Liver (tissue), 9 donors: ENCODE measurements around the gene CACNA1S. TPM values are rescaled to one million over a fixed set of nuclear protein-coding genes. Genes with fewer than 3 reads are reported as not detected.

ENCODE experiments used
- DNase-seq: peaks from one replicate; pipeline ENCODE4 v3.0.0-alpha.2; 2017; ENCODE audit warnings: low spot score
- H3K27ac ChIP-seq, 2 donors: one replicate each; pipeline ENCODE4 v1.7.0; 2013; ENCODE audit warnings: inconsistent platforms in 2 of 2, low read length in 2 of 2, control low read depth in 1 of 2, low read depth in 1 of 2, mild to moderate bottlenecking in 1 of 2
- H3K27me3 ChIP-seq, 4 donors: one replicate each; pipeline versions ENCODE4 v1.6.1 to v1.7.0; 2013; ENCODE audit warnings: low read length in 3 of 4, inconsistent platforms in 1 of 4, mild to moderate bottlenecking in 1 of 4, moderate library complexity in 1 of 4; ENCODE audit not compliant: control insufficient read depth in 4 of 4, insufficient read depth in 4 of 4
- H3K36me3 ChIP-seq, 4 donors: one replicate each; pipeline versions ENCODE4 v1.6.1 to v1.7.0; 2013; ENCODE audit warnings: low read length in 3 of 4, mild to moderate bottlenecking in 3 of 4, low read depth in 1 of 4, moderate library complexity in 1 of 4; ENCODE audit not compliant: control insufficient read depth in 4 of 4, insufficient read depth in 3 of 4
- H3K4me1 ChIP-seq, 4 donors: one replicate each; pipeline versions ENCODE4 v1.6.1 to v1.7.0; 2013; ENCODE audit warnings: low read length in 3 of 4, mild to moderate bottlenecking in 3 of 4, moderate library complexity in 1 of 4; ENCODE audit not compliant: control insufficient read depth in 4 of 4, insufficient read depth in 4 of 4
- H3K4me3 ChIP-seq, 3 donors: one replicate each; pipeline versions ENCODE4 v1.6.1 to v1.7.0; 2013; ENCODE audit warnings: low read length in 3 of 3, control low read depth in 1 of 3, low read depth in 1 of 3, mild to moderate bottlenecking in 1 of 3
- H3K9ac ChIP-seq, 2 donors: one replicate each; pipeline ENCODE4 v1.7.0; 2013; ENCODE audit warnings: low read length in 2 of 2, mild to moderate bottlenecking in 2 of 2, moderate library complexity in 2 of 2, control low read depth in 1 of 2, low read depth in 1 of 2
- H3K9me3 ChIP-seq, 4 donors: one replicate each; pipeline versions ENCODE4 v1.6.1 to v1.7.0; 2013; ENCODE audit warnings: low read length in 3 of 4; ENCODE audit not compliant: control insufficient read depth in 4 of 4
- EGR1 ChIP-seq, 2 donors: IDR thresholded peaks; 2 replicates each; pipeline ENCODE4 v1.6.1; 2016 to 2018; ENCODE audit warnings: antibody characterized with exemption in 2 of 2, low read depth in 2 of 2
- FOXA1 ChIP-seq: IDR thresholded peaks from 2 replicates; pipeline ENCODE4 v1.6.1; 2016; ENCODE audit warnings: antibody characterized with exemption
- GABPA ChIP-seq, 2 donors: IDR thresholded peaks in 1 of 2; conservative IDR thresholded peaks in 1 of 2; 2 replicates each; pipeline ENCODE4 v1.6.1; 2016; ENCODE audit warnings: antibody characterized with exemption in 2 of 2, mild to moderate bottlenecking in 1 of 2, moderate library complexity in 1 of 2
- HNF4A ChIP-seq, 2 donors: conservative IDR thresholded peaks; 2 replicates each; pipeline ENCODE4 v1.6.1; 2016; ENCODE audit warnings: antibody characterized with exemption in 2 of 2, mild to moderate bottlenecking in 2 of 2
- HNF4G ChIP-seq: IDR thresholded peaks from 2 replicates; pipeline ENCODE4 v1.6.1; 2016; ENCODE audit warnings: antibody characterized with exemption
- JUND ChIP-seq, 2 donors: IDR thresholded peaks; 2 replicates each; pipeline ENCODE4 v1.6.1; 2016; ENCODE audit warnings: antibody characterized with exemption in 2 of 2
- NR2F2 ChIP-seq: IDR thresholded peaks from 2 replicates; pipeline ENCODE4 v1.6.1; 2016; ENCODE audit warnings: antibody characterized with exemption
- RAD21 ChIP-seq, 2 donors: IDR thresholded peaks; 2 replicates each; pipeline ENCODE4 v1.6.1; 2016; ENCODE audit warnings: antibody characterized with exemption in 2 of 2, mild to moderate bottlenecking in 2 of 2
- RXRA ChIP-seq, 2 donors: IDR thresholded peaks; 2 replicates each; pipeline ENCODE4 v1.6.1; 2017 to 2018; ENCODE audit warnings: antibody characterized with exemption in 2 of 2, mild to moderate bottlenecking in 1 of 2
- SP1 ChIP-seq: IDR thresholded peaks from 2 replicates; pipeline ENCODE4 v1.6.1; 2018; ENCODE audit warnings: antibody characterized with exemption, mild to moderate bottlenecking
- TAF1 ChIP-seq: conservative IDR thresholded peaks from 2 replicates; pipeline ENCODE4 v1.6.1; 2016; ENCODE audit warnings: antibody characterized with exemption, mild to moderate bottlenecking
- YY1 ChIP-seq: IDR thresholded peaks from 2 replicates; pipeline ENCODE4 v1.6.1; 2016; ENCODE audit warnings: antibody characterized with exemption, mild to moderate bottlenecking
- WGBS: extraction: QIAGEN DNeasy Blood & Tissue Kit; methylation state at CpG from one replicate; pipeline ENCODE4 v1.1.7; 2013; 5-methylcytosine and 5-hydroxymethylcytosine counted together
- polyA plus RNA-seq, 2 donors: library from polyadenylated mRNA; stranded (reverse) in 1 of 2; unstranded in 1 of 2; fragments of 200-250 nt in 1 of 2; fragments of >200 nt in 1 of 2; fragmentation: Nextera tagmentation in 1 of 2; extraction: Ambion mirVana in 1 of 2; gene quantifications; one replicate each; pipeline versions ENCODE4 v1.2.1 to v1.2.3, GENCODE V29; 2013 to 2015
- total RNA-seq, 2 donors: library from RNA; depleted of rRNA; stranded (reverse); fragments of >200 nt; gene quantifications; one replicate each; pipeline ENCODE4 v1.2.3, GENCODE V29; 2014
- TF ChIP-seq, protein P1 (sequence below): IDR thresholded peaks from 2 replicates; pipeline ENCODE4 v1.6.1; 2016; ENCODE audit warnings: antibody characterized with exemption
- TF ChIP-seq, protein P2 (sequence below): fragments of 150-350 bp; IDR thresholded peaks from 2 replicates; pipeline ENCODE4 v1.5.1; 2017; ENCODE audit warnings: improper control_type of control experiment, low read depth, low read length; ENCODE audit not compliant: missing input control
- TF ChIP-seq, protein P3 (sequence below): IDR thresholded peaks from 2 replicates; pipeline ENCODE4 v1.6.1; 2016; ENCODE audit warnings: antibody characterized with exemption, mild to moderate bottlenecking
- TF ChIP-seq, protein P4 (sequence below): IDR thresholded peaks from 2 replicates; pipeline ENCODE4 v1.6.1; 2016; ENCODE audit warnings: antibody characterized with exemption
- donor health status: healthy.
- donor health status: healthy.
- donor health status: healthy.
- donor health status: healthy.
- donor health status: healthy.

Gene CACNA1S
- total and polyA plus RNA-seq, 4 donors = under 0.01 to 0.33 TPM; not detected in 2

DNA sequence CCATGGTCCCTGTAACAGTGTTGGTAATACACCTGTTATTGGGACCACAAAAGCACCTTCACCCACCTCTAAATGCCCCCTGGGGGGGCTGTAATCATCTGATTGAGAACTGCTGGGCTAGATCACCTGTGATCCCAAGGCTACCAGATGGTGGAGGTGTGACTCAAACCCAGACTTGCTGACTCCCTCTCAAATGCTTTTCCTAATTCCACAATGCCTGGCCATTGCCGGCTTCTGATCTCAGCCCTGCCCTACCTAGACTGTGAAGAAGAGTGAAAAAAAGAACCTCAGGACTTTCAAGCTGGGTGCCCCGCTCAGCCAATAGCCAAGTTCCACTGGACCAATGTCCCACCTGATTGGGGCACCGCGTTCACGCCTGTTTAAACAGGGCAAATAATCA is 32.5 kb upstream of the CACNA1S start:
- H3K4me3 ChIP-seq = no peak overlapping the region
- H3K4me1 ChIP-seq = no peaks in the 10 kb centered on the region
- H3K9ac ChIP-seq = no peak overlapping the region
- WGBS = 80% methylated on average over 5 of the region's 5 CpGs
- no peak for DNase-seq
- TF ChIP-seq, protein P1, sequence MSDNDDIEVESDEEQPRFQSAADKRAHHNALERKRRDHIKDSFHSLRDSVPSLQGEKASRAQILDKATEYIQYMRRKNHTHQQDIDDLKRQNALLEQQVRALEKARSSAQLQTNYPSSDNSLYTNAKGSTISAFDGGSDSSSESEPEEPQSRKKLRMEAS = no peak
- TF ChIP-seq, protein P2, sequence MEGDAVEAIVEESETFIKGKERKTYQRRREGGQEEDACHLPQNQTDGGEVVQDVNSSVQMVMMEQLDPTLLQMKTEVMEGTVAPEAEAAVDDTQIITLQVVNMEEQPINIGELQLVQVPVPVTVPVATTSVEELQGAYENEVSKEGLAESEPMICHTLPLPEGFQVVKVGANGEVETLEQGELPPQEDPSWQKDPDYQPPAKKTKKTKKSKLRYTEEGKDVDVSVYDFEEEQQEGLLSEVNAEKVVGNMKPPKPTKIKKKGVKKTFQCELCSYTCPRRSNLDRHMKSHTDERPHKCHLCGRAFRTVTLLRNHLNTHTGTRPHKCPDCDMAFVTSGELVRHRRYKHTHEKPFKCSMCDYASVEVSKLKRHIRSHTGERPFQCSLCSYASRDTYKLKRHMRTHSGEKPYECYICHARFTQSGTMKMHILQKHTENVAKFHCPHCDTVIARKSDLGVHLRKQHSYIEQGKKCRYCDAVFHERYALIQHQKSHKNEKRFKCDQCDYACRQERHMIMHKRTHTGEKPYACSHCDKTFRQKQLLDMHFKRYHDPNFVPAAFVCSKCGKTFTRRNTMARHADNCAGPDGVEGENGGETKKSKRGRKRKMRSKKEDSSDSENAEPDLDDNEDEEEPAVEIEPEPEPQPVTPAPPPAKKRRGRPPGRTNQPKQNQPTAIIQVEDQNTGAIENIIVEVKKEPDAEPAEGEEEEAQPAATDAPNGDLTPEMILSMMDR = no peak
- TF ChIP-seq EGR1 (IDR thresholded peaks at IDR 0.05; ENCODE audit: low read depth in 2 of 2) (no peak), HNF4A (conservative IDR thresholded peaks at IDR 0.05) (no peak), RAD21 (IDR thresholded peaks at IDR 0.05) (no peak), FOXA1 (no peak), JUND (IDR thresholded peaks at IDR 0.05) (no peak), SP1 (no peak), YY1 (no peak), HNF4G (no peak), GABPA (IDR thresholded peaks at IDR 0.05 in 1 of 2, conservative IDR thresholded peaks at IDR 0.05 in 1 of 2) (no peak), NR2F2 (no peak), TAF1 (no peak), RXRA (IDR thresholded peaks at IDR 0.05) (no peak)
- TF ChIP-seq, protein P3, sequence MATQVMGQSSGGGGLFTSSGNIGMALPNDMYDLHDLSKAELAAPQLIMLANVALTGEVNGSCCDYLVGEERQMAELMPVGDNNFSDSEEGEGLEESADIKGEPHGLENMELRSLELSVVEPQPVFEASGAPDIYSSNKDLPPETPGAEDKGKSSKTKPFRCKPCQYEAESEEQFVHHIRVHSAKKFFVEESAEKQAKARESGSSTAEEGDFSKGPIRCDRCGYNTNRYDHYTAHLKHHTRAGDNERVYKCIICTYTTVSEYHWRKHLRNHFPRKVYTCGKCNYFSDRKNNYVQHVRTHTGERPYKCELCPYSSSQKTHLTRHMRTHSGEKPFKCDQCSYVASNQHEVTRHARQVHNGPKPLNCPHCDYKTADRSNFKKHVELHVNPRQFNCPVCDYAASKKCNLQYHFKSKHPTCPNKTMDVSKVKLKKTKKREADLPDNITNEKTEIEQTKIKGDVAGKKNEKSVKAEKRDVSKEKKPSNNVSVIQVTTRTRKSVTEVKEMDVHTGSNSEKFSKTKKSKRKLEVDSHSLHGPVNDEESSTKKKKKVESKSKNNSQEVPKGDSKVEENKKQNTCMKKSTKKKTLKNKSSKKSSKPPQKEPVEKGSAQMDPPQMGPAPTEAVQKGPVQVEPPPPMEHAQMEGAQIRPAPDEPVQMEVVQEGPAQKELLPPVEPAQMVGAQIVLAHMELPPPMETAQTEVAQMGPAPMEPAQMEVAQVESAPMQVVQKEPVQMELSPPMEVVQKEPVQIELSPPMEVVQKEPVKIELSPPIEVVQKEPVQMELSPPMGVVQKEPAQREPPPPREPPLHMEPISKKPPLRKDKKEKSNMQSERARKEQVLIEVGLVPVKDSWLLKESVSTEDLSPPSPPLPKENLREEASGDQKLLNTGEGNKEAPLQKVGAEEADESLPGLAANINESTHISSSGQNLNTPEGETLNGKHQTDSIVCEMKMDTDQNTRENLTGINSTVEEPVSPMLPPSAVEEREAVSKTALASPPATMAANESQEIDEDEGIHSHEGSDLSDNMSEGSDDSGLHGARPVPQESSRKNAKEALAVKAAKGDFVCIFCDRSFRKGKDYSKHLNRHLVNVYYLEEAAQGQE = no peak
- TF ChIP-seq, protein P4, sequence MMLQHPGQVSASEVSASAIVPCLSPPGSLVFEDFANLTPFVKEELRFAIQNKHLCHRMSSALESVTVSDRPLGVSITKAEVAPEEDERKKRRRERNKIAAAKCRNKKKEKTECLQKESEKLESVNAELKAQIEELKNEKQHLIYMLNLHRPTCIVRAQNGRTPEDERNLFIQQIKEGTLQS = no peak
- H3K27me3 ChIP-seq = no peaks in the 10 kb centered on the region
- H3K9me3 ChIP-seq = no peaks in the 10 kb centered on the region
- H3K27ac ChIP-seq = no peak overlapping the region
- peaks cover 2 to 59% (median 18%) of the 10 kb centered on the region in 4 donors for H3K36me3 ChIP-seq

DNA sequence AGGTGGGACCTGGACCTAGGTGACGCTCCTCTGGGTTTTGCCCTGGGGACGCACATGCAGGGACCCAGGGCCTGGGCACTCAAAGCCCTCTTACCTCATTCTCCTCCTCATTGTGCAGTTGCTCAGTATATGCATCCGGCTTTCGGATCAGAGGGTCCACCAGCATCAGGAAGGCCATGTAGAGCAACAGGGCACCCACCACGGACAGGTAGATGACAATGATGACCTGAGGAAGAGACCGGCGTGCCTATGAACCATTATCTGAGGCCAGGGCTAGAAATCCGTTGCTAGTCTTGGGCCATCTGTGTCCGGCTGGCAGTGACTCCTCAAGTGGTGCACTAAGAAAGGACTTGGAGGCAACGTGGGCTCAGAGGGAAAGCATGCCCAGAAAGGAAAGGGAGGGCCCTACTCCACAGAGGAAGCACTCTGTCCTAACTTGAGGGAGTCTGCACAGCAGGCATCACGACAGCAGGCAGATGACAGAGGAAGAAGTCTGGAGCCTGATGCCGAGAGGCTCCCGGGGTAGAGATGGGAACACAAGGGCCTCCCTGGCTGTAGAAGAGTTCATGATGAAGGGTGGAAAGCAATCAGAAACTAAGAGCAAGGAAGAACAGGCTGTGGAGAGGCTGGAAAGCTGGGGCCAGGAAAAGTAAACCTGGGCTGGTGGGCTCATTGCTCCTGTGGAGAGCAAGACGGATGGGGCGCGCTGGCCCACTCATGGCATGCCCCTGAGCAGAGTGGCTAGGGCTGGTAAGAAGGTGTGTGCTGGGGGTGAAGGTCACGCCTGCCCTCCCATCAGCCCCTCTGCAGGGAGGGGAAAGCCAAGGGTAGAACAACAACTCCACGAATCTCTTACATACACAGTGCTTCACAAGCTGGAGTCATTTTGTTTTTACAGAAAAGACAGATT is 31.8 kb upstream of the CACNA1S start:
- 93% methylated on average over 18 of the region's 18 CpGs for WGBS
- no peak overlapping the region for H3K27ac ChIP-seq
- no peaks in the 10 kb centered on the region for H3K9me3 ChIP-seq
- no peaks in the 10 kb centered on the region for H3K4me1 ChIP-seq
- no peaks in the 10 kb centered on the region for H3K27me3 ChIP-seq
- TF ChIP-seq NR2F2 (no peak), FOXA1 (no peak), GABPA (IDR thresholded peaks at IDR 0.05 in 1 of 2, conservative IDR thresholded peaks at IDR 0.05 in 1 of 2) (no peak), HNF4A (conservative IDR thresholded peaks at IDR 0.05) (no peak)
- H3K9ac ChIP-seq = no peak overlapping the region
- DNase-seq = no peak
- peaks cover 2 to 67% (median 18%) of the 10 kb centered on the region in 4 donors for H3K36me3 ChIP-seq
- H3K4me3 ChIP-seq = no peak overlapping the region
